NCI-H524 treated with DMSO at 0.1 percent for 48 hours (cell line): ENCODE results near the gene MRPL49.
"Not testable (repeated sequence)": the region's sequence is repeated elsewhere in the genome, so short reads cannot be mapped to it uniquely, and the experiment has no call there.

Experiments used
- DNase-seq: peaks from one replicate; lab custom pipeline; 2025; lab: John Stamatoyannopoulos, UW

Gene MRPL49

GRCh38 chr11:65165410-65166317, 43.5 kb downstream of the MRPL49 start:
- no peak for DNase-seq

GRCh38 chr11:65166893-65167292, 44.8 kb downstream of the MRPL49 start:
- DNase-seq = no peak

- DNase-seq = no peak
Observed at GRCh38 chr11:65167656-65168055, 45.5 kb downstream of the MRPL49 start.

GRCh38 chr11:65169164-65169641, 47.1 kb downstream of the MRPL49 start:
- no peak for DNase-seq

GRCh38 chr11:65170058-65170534, 48.0 kb downstream of the MRPL49 start, which contains the start of gene SPDYC:
SPDYC (plus strand) TSS chr11:65170233; CDS start chr11:65171358, 1,125 bp downstream.
- DNase-seq = no peak

GRCh38 chr11:65172600-65172999, 50.5 kb downstream of the MRPL49 start:
- no peak for DNase-seq

- not testable (repeated sequence) for DNase-seq
Observed at GRCh38 chr11:65174571-65175010, 52.5 kb downstream of the MRPL49 start.
